Jurkat, Clone E6-1 (cell line): ENCODE measurements around the gene PDGFB. TPM values are rescaled to one million over a fixed set of nuclear protein-coding genes. Genes with fewer than 3 reads are reported as not detected.

Source experiments
- DNase-seq: peaks from one replicate; pipeline ENCODE4 v3.0.0-alpha.2; 2011; ENCODE audit warnings: low read depth, low spot score
- H3K4me3 ChIP-seq: 2 replicates; pipeline ENCODE4 v1.5.1; 2011; ENCODE audit warnings: mild to moderate bottlenecking, low read length, control low read depth, moderate library complexity
- polyA plus RNA-seq: library from polyadenylated mRNA; unstranded; fragments of >200 nt; gene quantifications from one replicate; pipeline ENCODE4 v1.2.1, GENCODE V29; 2012; ENCODE audit warnings: missing spikeins; ENCODE audit not compliant: insufficient read length, insufficient read depth

The PDGFB gene
- polyA plus RNA-seq = not detected

GRCh38 chr22:39244496-39245129 is at the start of gene PDGFB:
TSS of gene PDGFB (minus strand) at chr22:39244982. CDS start at chr22:39243963, 1,019 bp downstream.
- no peak for DNase-seq
- H3K4me3 ChIP-seq = no peak within 1 kb of the TSS

GRCh38 chr22:39293766-39294368 is 49.1 kb upstream of the PDGFB start:
- H3K4me3 ChIP-seq = no peak overlapping the region
- no peak for DNase-seq

GRCh38 chr22:39292561-39293074 is 47.8 kb upstream of the PDGFB start:
- DNase-seq = no peak
- no peak overlapping the region for H3K4me3 ChIP-seq

GRCh38 chr22:39292031-39292462 is 47.3 kb upstream of the PDGFB start:
- DNase-seq = no peak
- no peak overlapping the region for H3K4me3 ChIP-seq

GRCh38 chr22:39291523-39291922 is 46.7 kb upstream of the PDGFB start:
- no peak for DNase-seq
- no peak overlapping the region for H3K4me3 ChIP-seq

- no peak overlapping the region for H3K4me3 ChIP-seq
- no peak for DNase-seq
These were observed 46.0 kb upstream of the PDGFB start for GRCh38 chr22:39290724-39291161.

- DNase-seq = no peak
These were observed 45.4 kb upstream of the PDGFB start for GRCh38 chr22:39289975-39290720.

GRCh38 chr22:39289533-39289932 is 44.8 kb upstream of the PDGFB start:
- DNase-seq = no peak

More at GRCh38 chr22:39289975-39290720, 45.4 kb upstream of the PDGFB start:
- no peak overlapping the region for H3K4me3 ChIP-seq

GRCh38 chr22:39288135-39288898 is 43.5 kb upstream of the PDGFB start:
- no peak overlapping the region for H3K4me3 ChIP-seq
- no peak for DNase-seq

More at GRCh38 chr22:39289533-39289932, 44.8 kb upstream of the PDGFB start:
- no peak overlapping the region for H3K4me3 ChIP-seq

GRCh38 chr22:39287076-39287725 is 42.4 kb upstream of the PDGFB start:
- DNase-seq = no peak
- no peak overlapping the region for H3K4me3 ChIP-seq

GRCh38 chr22:39284983-39285382 is 40.2 kb upstream of the PDGFB start:
- H3K4me3 ChIP-seq = no peak overlapping the region
- DNase-seq = no peak

- H3K4me3 ChIP-seq = no peak overlapping the region
- no peak for DNase-seq
These were observed 39.6 kb upstream of the PDGFB start for GRCh38 chr22:39284142-39284980.

GRCh38 chr22:39283322-39284141 is 38.8 kb upstream of the PDGFB start:
- H3K4me3 ChIP-seq = no peak overlapping the region
- DNase-seq = no peak

- no peak overlapping the region for H3K4me3 ChIP-seq
- DNase-seq = no peak
These were observed 38.0 kb upstream of the PDGFB start for GRCh38 chr22:39282645-39283321.

GRCh38 chr22:39281126-39281525 is 36.3 kb upstream of the PDGFB start:
- DNase-seq = no peak
- no peak overlapping the region for H3K4me3 ChIP-seq

- DNase-seq = no peak
These were observed 35.5 kb upstream of the PDGFB start for GRCh38 chr22:39280250-39280649.

More at GRCh38 chr22:39280250-39280649, 35.5 kb upstream of the PDGFB start:
- H3K4me3 ChIP-seq = no peak overlapping the region
